HG03064 (cell line): ENCODE results near the gene FHOD3.

Source experiments
- ATAC-seq: cut with Tn5 transposase; IDR thresholded peaks from one replicate; pipeline ENCODE4 v1.9.1; 2021; ENCODE audit warnings: low read depth; ENCODE audit not compliant: unreplicated experiment

Gene FHOD3

DNA sequence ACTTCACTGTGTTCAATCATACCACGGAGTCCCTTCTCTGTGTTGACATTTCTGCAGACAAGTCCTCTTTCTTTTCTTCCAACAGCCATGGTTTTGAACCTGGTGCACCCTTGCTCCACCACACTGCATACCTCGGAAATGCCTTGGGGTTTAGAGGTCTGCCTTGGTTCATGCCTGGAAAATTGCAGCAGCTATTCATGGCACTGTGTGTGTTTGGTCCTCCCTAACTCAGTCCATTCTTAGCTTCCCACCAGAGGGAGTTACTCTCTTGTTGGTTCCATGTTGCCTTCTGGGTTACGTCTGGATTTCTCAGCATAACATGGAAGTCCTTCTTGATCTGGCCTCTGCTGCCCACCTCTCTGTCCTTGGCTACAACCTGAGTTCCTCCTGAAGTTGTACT is 206.0 kb downstream of the FHOD3 start:
- ATAC-seq = no peak

DNA sequence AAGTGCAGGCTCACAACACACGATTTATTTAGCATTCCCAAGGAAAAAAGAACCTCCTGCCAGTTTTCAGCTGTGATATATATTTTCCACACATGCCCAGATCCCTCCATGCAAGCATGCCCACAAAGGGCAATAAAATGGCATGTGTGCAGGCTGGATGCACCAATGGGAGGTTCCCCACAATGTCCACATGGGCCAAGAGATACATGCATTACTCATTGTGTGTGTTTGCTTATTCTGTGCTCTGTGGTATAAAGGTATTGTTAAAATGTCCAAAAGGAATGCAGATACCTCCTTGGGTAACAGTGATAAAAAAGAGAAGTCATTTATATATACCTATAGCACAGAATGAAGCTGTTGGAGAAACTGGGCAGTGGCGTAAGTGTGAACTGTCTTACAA is 207.4 kb downstream of the FHOD3 start:
- ATAC-seq = no peak

GRCh38 chr18:36505665-36506064 is 208.2 kb downstream of the FHOD3 start:
- no peak for ATAC-seq

GRCh38 chr18:36509646-36510197 is 212.2 kb downstream of the FHOD3 start:
- ATAC-seq = no peak

GRCh38 chr18:36511791-36512352 is 214.4 kb downstream of the FHOD3 start:
- ATAC-seq = no peak

DNA sequence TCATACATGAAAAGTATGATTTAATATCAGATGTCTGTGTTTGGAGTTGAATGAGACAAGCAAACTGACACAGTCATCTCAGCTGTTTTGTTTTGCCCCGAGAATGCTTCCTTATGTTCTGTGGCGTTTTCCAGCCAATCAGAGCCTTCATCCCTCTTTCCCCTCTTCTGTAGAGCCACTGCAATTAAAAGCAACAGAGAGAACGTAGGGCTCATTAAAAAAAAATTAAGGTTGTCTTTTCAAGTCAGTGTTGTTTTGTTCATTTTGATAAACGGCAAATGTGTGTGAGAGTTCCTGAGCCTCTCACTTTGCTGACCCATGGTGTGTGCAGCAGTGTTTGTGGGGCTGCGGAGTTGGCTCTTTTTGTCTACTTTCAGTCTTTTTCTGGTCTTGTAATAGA is 216.0 kb downstream of the FHOD3 start:
- no peak for ATAC-seq

DNA sequence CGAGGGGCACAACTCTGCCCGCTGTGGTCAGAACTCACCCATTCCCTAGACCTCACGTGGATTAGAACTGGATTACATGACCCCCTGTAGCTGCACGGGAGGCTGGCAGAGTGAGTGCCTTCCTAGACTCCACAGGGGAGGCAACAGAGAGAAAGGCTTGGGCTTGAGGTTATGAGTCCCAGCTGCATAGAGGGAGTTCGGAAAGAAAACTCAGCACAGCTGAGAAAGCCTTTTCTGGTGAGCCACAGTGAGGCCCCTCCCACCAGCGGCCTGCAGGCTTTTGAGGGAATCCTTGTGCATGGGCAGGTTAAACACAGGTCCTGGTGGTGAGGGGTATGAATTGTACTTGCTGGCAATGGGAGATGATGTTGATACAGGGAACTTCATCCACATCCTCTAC is 217.3 kb downstream of the FHOD3 start:
- ATAC-seq = no peak

GRCh38 chr18:36516258-36516657 is 218.7 kb downstream of the FHOD3 start:
- ATAC-seq = no peak

GRCh38 chr18:36516726-36517125 is 219.2 kb downstream of the FHOD3 start:
- no peak for ATAC-seq

DNA sequence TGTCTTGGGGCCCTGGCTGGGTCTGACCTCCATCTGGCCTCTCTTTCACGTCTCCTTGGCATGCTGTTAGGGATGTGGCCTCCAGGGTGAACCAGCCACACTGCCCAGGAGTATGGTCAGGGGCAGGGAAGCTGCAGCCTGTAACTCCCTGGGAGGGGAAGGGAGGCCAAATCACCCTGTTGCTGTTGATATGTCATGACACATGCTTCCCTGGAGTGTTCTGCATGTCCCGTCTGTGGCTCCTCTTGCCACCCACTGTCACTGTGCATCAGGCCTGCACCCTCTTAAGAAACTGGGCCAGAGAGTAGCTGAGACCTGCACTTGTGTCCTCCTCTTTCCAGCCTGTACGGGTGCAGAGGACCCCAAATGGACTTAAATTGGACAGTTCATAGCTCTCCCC is 221.3 kb downstream of the FHOD3 start:
- ATAC-seq = no peak

- ATAC-seq = no peak
These were observed 221.8 kb downstream of the FHOD3 start for GRCh38 chr18:36519358-36519757.

DNA sequence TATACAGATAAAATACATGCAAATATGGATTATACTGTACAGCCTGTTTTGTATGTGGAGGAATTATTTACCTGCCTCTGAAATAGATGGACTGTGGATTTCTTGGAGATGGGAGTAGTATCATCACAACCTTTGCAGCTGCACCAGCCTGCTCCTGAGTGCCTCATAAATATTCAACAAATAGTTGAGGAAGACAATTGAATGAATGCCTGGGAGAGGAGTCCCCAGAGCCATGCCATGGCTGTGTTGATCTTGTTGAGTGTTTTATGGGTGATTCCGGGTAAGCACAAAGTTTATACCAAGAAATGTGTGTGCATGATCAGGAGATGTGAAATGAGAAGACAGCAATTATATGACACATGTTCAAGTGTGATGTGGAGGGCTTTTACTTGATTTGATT is 225.0 kb downstream of the FHOD3 start:
- no peak for ATAC-seq

GRCh38 chr18:36525913-36526312 is 228.4 kb downstream of the FHOD3 start:
- no peak for ATAC-seq

- ATAC-seq = no peak
These were observed 229.1 kb downstream of the FHOD3 start for GRCh38 chr18:36526611-36527010.

- ATAC-seq = no peak
These were observed 229.5 kb downstream of the FHOD3 start for GRCh38 chr18:36527051-36527450.

DNA sequence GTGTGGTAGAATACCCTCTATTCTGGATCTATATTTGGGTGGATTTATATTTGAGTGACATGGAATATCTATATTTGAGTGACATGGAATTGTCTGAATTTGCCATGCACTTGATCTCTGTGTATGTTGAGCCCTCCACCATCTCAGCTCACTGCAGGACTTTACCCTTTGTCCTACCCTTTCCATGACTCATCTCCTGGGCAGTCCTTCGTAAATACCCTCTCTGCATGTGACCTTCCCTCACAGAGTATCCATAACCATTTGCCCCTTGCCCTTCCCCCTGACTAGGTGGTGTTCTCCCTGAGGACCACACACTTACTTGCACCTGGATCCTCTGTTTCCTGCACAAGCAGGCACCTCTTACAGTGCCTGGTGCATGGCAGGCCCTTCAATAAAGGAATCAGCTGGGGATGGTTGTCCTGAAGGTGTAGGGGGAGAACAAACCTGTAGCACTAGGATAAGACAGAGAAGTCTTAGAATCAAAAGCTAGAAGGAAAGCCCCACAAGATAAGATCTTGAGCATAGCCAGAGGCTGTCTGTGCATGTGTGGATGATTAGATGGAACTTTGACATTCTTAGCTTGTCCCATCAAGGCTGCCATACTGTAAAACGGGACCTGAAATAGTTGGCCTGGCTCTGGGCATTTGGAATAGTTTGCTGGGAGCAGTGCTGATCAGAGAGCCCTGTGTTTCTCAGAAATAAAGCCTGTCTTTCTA is 230.4 kb downstream of the FHOD3 start:
- no peak for ATAC-seq

- ATAC-seq = no peak
These were observed 232.2 kb downstream of the FHOD3 start for GRCh38 chr18:36529747-36530146.

DNA sequence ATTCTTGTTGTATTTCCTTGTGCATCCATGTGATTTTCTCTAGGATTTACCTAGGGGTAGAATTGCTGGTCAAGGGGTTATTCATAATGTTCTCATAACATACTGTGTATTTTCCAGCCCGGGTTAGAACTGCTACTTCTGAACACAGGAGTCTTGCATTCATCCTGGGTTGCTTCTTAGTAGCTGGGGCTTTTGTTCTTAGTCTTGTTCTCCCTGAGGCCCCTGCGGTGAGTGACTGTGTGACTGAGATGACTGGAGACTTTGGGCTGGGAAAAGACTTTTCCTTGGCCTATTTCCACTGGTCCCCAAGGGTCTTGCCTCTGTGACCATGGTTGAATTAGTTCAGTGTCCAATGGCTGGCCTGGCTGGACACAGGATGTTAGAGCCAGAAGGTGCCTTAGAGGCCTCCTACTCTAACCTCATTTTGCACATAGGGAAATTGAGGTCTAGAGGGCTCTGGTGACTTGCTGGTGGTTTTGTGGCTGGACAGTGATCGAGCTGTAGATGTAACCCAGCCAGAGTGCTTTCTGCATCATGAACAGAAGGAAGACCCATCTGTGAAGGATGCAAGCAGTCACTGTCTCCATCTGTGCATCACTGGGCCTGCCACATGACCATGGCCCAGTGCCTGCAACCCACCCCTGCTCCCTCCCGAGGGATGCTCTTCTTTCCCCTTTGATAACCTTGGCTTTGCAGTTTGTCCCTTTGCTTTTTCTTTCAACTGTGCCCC is 233.3 kb downstream of the FHOD3 start:
- ATAC-seq = no peak

DNA sequence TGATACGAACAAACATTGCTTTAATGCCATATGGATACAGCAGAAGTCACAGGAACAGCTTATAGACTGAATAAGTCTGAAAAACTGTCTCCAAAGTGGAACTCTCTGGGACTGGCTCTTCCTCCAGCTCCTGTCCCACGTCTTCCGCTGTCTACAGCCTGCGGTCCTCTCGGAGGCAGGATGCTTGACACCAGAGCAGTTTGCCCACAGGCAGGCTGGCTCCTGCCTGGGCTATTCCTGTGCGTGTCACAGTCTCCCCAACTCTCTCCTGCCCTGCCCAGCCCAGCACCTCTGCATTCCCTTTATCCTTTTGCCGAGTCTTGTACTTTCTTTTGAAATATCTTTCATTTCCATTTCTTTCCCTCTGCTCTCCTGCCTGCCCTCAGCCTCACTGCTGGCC is 234.1 kb downstream of the FHOD3 start:
- ATAC-seq = no peak

GRCh38 chr18:36532394-36532793 is 234.9 kb downstream of the FHOD3 start:
- no peak for ATAC-seq

GRCh38 chr18:36532815-36533214 is 235.3 kb downstream of the FHOD3 start:
- ATAC-seq = no peak
